Measurements from ENCODE around the gene ECHS1. TPM values are rescaled to one million over a fixed set of nuclear protein-coding genes. Genes with fewer than 3 reads are reported as not detected.
A peak's percentile ranks its signal among the peaks of the same experiment; 100 is the strongest.

The ECHS1 gene
- total and polyA plus RNA-seq, 9 of the 15 experiments (the other 6 are each of a cell fraction or from before 2014, with no cell fraction given), result 16.6 to 100 (median 68.1) TPM

GRCh38 chr10:133357285-133358161 lies 15.6 kb downstream of the ECHS1 start, which contains the start of gene FUOM (continued):
- no peak for TF ChIP-seq HOMEZ (CRISPR knock-in tag; IDR thresholded peaks at IDR 0.05)
- TF ChIP-seq ARID3B (CRISPR knock-in tag; IDR thresholded peaks at IDR 0.05; ENCODE audit: borderline replicate concordance), result no peak
- TF ChIP-seq PHF20 (IDR thresholded peaks at IDR 0.05; ENCODE audit: partially characterized antibody), result peak; percentile 41
- no peak for TF ChIP-seq CREB3 (tag; conservative IDR thresholded peaks at IDR 0.05; ENCODE audit: low read depth)
- TF ChIP-seq TFE3 (CRISPR knock-in tag; IDR thresholded peaks at IDR 0.05), result no peak
- no peak for TF ChIP-seq ELK1 (CRISPR knock-in tag; IDR thresholded peaks at IDR 0.05)
- no peak for TF ChIP-seq ZNF77 (CRISPR knock-in tag; IDR thresholded peaks at IDR 0.05)
- TF ChIP-seq SREBF1 (IDR thresholded peaks at IDR 0.05; ENCODE audit: borderline replicate concordance, low read depth, low read length), result no peak
- 0 out of 2 replicates have a peak, but pooled peaks have one; percentile 26 for TF ChIP-seq RREB1 (CRISPR knock-in tag; IDR thresholded peaks at IDR 0.05)
- no peak for TF ChIP-seq ZNF280A (IDR thresholded peaks at IDR 0.05; ENCODE audit: low read depth, partially characterized antibody)
